SK-N-SH treated with all-trans-retinoic acid at 6 μM for 48 hours (cell line): Measurements from ENCODE around the gene KRT83.

ENCODE experiments used
- ATAC-seq: fragments of 200-7000 bp; cut with Tn5 transposase; 3 replicates; pipeline ENCODE4 v1.9.1; 2020; ENCODE audit warnings: mild to moderate bottlenecking, moderate library complexity
- ARNTL ChIP-seq: fragments of 450-650 bp; formaldehyde crosslinking; IDR thresholded peaks from 2 replicates; pipeline ENCODE4 v1.5.0; 2020; ENCODE audit warnings: low read depth, mild to moderate bottlenecking, moderate library complexity, borderline replicate concordance
- BACH2 ChIP-seq: fragments of 250-450 bp; sonication (Bioruptor Pico); IDR thresholded peaks from 2 replicates; pipeline ENCODE4 v1.9.0; 2021; ENCODE audit warnings: mild to moderate bottlenecking, borderline replicate concordance
- CSDC2 ChIP-seq: fragments of 250-450 bp; sonication (Bioruptor Pico); IDR thresholded peaks from 2 replicates; pipeline ENCODE4 v1.5.0; 2020; ENCODE audit warnings: mild to moderate bottlenecking, moderate library complexity
- GLIS3 ChIP-seq: fragments of 250-450 bp; sonication (Bioruptor Pico); IDR thresholded peaks from 2 replicates; pipeline ENCODE4 v1.5.0; 2020; ENCODE audit warnings: mild to moderate bottlenecking, moderate library complexity
- ISL1 ChIP-seq: fragments of 250-450 bp; sonication (Bioruptor Pico); IDR thresholded peaks from 2 replicates; pipeline ENCODE4 v2.1.2; 2022; ENCODE audit warnings: mild to moderate bottlenecking, moderate library complexity
- OSR1 ChIP-seq: fragments of 250-450 bp; sonication (Bioruptor Pico); IDR thresholded peaks from 2 replicates; pipeline ENCODE4 v1.8.0; 2022; ENCODE audit warnings: moderate library complexity, mild to moderate bottlenecking, inconsistent platforms
- PPARA ChIP-seq: fragments of 250-450 bp; sonication (Bioruptor Pico); IDR thresholded peaks from 2 replicates; pipeline ENCODE4 v1.5.0; 2020; ENCODE audit warnings: mild to moderate bottlenecking, borderline replicate concordance
- RARB ChIP-seq: fragments of 250-450 bp; sonication (Bioruptor Pico); IDR thresholded peaks from 2 replicates; pipeline ENCODE4 v1.8.0; 2021; ENCODE audit warnings: mild to moderate bottlenecking, moderate library complexity
- SNAI2 ChIP-seq: fragments of 250-450 bp; sonication (Bioruptor Pico); IDR thresholded peaks from 2 replicates; pipeline ENCODE4 v1.5.0; 2020; ENCODE audit warnings: mild to moderate bottlenecking, moderate library complexity
- TCF4 ChIP-seq: fragments of 250-450 bp; sonication (Bioruptor Pico); IDR thresholded peaks from 2 replicates; pipeline ENCODE4 v1.8.0; 2021; ENCODE audit warnings: mild to moderate bottlenecking, moderate library complexity, borderline replicate concordance
- TOX ChIP-seq: fragments of 250-450 bp; sonication (Bioruptor Pico); IDR thresholded peaks from 2 replicates; pipeline ENCODE4 v1.8.0; 2021; ENCODE audit warnings: mild to moderate bottlenecking, moderate library complexity, borderline replicate concordance
- ZC3H10 ChIP-seq: fragments of 250-450 bp; sonication (Bioruptor Pico); IDR thresholded peaks from 2 replicates; pipeline ENCODE4 v1.5.1; 2021; ENCODE audit warnings: mild to moderate bottlenecking, moderate library complexity
- ZFP3 ChIP-seq: fragments of 250-450 bp; sonication (Bioruptor Pico); IDR thresholded peaks from 2 replicates; pipeline ENCODE4 v1.5.0; 2020; ENCODE audit warnings: mild to moderate bottlenecking, moderate library complexity
- ZFP30 ChIP-seq: fragments of 450-650 bp; formaldehyde crosslinking; IDR thresholded peaks from 2 replicates; pipeline ENCODE4 v1.5.0; 2022; ENCODE audit warnings: mild to moderate bottlenecking, moderate library complexity
- ZNF565 ChIP-seq: fragments of 450-650 bp; formaldehyde crosslinking; conservative IDR thresholded peaks from 2 replicates; pipeline ENCODE4 v1.5.0; 2020; ENCODE audit warnings: low read depth, mild to moderate bottlenecking, moderate library complexity
- ZNF70 ChIP-seq: fragments of 450-650 bp; formaldehyde crosslinking; IDR thresholded peaks from 2 replicates; pipeline ENCODE4 v1.5.0; 2020; ENCODE audit warnings: mild to moderate bottlenecking, moderate library complexity
- TF ChIP-seq, protein P1 (sequence below): fragments of 250-450 bp; sonication (Bioruptor Pico); IDR thresholded peaks from 2 replicates; pipeline ENCODE4 v1.5.0; 2020; ENCODE audit warnings: mild to moderate bottlenecking, moderate library complexity
- TF ChIP-seq, protein P2 (sequence below): fragments of 250-450 bp; sonication (Bioruptor Pico); IDR thresholded peaks from 2 replicates; pipeline ENCODE4 v1.8.0; 2021; ENCODE audit warnings: low read depth, mild to moderate bottlenecking, moderate library complexity, borderline replicate concordance
- TF ChIP-seq, protein P3 (sequence below): fragments of 250-450 bp; sonication (Bioruptor Pico); IDR thresholded peaks from 2 replicates; pipeline ENCODE4 v1.5.1; 2021; ENCODE audit warnings: mild to moderate bottlenecking, moderate library complexity
- TF ChIP-seq, protein P4 (sequence below): fragments of 250-450 bp; sonication (Bioruptor Pico); IDR thresholded peaks from 2 replicates; pipeline ENCODE4 v1.8.0; 2020; ENCODE audit warnings: mild to moderate bottlenecking, moderate library complexity, borderline replicate concordance
- TF ChIP-seq, protein P5 (sequence below): fragments of 250-450 bp; sonication (Bioruptor Pico); IDR thresholded peaks from 2 replicates; pipeline ENCODE4 v1.5.1; 2020; ENCODE audit warnings: low read depth, mild to moderate bottlenecking, moderate library complexity

KRT83 gene

DNA sequence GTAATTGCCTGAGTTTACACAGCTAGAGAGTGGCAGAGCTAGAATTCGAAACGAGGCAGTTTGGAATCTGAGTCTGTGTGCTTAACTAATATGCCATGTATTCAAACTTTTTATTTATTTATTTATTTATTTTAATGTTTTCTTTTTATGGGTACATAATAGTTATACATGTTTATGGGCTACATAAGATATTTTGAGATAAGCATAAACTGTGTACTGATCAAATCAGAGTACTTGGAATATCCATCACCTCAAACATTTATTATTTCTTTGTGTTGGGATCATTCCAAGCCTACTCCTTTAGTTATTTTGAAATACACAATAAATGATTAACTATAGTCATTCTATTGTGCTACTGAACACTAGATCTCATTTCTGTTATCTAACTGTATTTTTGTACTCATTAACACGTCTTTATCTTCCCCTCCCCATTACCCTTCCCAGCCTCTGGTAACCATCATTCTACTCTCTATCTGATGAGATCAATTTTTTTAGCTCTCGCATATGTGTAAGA, 22.5 kb downstream of the KRT83 start (continued):
- TF ChIP-seq, protein P1, sequence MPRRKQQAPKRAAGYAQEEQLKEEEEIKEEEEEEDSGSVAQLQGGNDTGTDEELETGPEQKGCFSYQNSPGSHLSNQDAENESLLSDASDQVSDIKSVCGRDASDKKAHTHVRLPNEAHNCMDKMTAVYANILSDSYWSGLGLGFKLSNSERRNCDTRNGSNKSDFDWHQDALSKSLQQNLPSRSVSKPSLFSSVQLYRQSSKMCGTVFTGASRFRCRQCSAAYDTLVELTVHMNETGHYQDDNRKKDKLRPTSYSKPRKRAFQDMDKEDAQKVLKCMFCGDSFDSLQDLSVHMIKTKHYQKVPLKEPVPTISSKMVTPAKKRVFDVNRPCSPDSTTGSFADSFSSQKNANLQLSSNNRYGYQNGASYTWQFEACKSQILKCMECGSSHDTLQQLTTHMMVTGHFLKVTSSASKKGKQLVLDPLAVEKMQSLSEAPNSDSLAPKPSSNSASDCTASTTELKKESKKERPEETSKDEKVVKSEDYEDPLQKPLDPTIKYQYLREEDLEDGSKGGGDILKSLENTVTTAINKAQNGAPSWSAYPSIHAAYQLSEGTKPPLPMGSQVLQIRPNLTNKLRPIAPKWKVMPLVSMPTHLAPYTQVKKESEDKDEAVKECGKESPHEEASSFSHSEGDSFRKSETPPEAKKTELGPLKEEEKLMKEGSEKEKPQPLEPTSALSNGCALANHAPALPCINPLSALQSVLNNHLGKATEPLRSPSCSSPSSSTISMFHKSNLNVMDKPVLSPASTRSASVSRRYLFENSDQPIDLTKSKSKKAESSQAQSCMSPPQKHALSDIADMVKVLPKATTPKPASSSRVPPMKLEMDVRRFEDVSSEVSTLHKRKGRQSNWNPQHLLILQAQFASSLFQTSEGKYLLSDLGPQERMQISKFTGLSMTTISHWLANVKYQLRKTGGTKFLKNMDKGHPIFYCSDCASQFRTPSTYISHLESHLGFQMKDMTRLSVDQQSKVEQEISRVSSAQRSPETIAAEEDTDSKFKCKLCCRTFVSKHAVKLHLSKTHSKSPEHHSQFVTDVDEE (CRISPR knock-in tag), result no peak
- TF ChIP-seq TOX (CRISPR knock-in tag), result no peak

DNA sequence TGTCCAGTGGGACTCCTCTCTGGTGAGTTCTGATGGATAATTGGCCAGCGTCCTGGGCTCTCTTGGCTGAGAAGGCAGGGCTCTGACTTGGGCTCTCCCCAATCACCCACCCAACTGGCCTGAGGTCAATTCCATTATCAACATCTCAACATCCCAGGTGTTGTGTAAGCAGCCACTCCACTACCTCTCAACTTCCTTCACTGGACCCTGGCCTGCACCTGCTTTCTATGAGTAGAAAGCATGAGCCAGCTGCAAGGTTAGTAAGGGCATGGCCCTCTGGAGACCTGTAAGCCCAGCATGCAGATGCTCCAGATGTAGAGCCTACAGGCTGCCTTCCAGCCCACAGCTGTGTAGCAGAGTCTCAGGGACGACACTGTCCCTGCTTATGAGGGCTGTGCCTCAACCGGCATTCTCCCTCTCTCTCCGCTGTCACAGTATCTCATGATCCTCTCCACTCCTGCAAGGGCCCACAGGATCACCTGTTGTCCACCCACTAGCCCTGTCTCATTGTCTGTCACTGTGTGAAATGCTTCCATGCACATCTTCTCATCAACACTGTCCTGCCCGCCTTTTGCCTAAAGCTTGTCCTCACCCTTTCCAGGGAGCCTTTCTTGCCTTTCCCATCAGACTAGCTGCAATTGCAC, 24.5 kb downstream of the KRT83 start:
- TF ChIP-seq PPARA (CRISPR knock-in tag) (no peak), SNAI2 (CRISPR knock-in tag) (no peak), TCF4 (CRISPR knock-in tag) (no peak), GLIS3 (CRISPR knock-in tag) (no peak), ZNF565 (CRISPR knock-in tag) (no peak)
- no peak for ATAC-seq

DNA sequence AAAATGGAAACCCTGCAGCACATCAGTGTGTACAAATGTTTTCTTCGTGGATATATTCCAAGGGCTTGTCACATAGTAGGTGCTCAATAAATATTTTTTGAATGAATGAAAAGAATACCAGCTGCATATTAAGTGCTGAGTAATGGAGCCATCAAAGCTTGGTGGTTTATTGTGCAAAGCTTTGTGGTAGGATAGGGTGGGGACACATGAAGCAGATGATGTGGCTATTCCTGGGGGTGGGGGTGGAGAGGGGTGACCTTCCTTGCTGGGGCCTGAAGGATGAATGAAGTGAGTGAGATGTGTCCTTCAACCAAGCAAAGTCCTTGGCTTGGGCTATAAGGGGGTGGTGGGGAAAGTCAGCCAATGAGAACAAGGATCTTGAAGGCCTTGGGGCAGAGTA, 25.5 kb downstream of the KRT83 start:
- ATAC-seq, result no peak
- TF ChIP-seq ZFP3 (no peak), SNAI2 (CRISPR knock-in tag) (no peak), ZFP30 (CRISPR knock-in tag) (no peak), ZNF70 (no peak), ARNTL (CRISPR knock-in tag) (no peak), ZC3H10 (CRISPR knock-in tag) (no peak), GLIS3 (CRISPR knock-in tag) (no peak), RARB (CRISPR knock-in tag) (no peak), TCF4 (CRISPR knock-in tag) (no peak), CSDC2 (CRISPR knock-in tag) (no peak), BACH2 (CRISPR knock-in tag) (no peak), OSR1 (CRISPR knock-in tag) (no peak), TOX (CRISPR knock-in tag) (no peak), PPARA (CRISPR knock-in tag) (no peak), ISL1 (no peak)
- TF ChIP-seq, protein P2, sequence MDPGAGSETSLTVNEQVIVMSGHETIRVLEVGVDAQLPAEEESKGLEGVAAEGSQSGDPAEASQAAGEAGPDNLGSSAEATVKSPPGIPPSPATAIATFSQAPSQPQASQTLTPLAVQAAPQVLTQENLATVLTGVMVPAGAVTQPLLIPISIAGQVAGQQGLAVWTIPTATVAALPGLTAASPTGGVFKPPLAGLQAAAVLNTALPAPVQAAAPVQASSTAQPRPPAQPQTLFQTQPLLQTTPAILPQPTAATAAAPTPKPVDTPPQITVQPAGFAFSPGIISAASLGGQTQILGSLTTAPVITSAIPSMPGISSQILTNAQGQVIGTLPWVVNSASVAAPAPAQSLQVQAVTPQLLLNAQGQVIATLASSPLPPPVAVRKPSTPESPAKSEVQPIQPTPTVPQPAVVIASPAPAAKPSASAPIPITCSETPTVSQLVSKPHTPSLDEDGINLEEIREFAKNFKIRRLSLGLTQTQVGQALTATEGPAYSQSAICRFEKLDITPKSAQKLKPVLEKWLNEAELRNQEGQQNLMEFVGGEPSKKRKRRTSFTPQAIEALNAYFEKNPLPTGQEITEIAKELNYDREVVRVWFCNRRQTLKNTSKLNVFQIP (CRISPR knock-in tag), result no peak
- TF ChIP-seq, protein P3, sequence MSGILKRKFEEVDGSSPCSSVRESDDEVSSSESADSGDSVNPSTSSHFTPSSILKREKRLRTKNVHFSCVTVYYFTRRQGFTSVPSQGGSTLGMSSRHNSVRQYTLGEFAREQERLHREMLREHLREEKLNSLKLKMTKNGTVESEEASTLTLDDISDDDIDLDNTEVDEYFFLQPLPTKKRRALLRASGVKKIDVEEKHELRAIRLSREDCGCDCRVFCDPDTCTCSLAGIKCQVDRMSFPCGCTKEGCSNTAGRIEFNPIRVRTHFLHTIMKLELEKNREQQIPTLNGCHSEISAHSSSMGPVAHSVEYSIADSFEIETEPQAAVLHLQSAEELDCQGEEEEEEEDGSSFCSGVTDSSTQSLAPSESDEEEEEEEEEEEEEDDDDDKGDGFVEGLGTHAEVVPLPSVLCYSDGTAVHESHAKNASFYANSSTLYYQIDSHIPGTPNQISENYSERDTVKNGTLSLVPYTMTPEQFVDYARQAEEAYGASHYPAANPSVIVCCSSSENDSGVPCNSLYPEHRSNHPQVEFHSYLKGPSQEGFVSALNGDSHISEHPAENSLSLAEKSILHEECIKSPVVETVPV (CRISPR knock-in tag), result no peak
- TF ChIP-seq, protein P4, sequence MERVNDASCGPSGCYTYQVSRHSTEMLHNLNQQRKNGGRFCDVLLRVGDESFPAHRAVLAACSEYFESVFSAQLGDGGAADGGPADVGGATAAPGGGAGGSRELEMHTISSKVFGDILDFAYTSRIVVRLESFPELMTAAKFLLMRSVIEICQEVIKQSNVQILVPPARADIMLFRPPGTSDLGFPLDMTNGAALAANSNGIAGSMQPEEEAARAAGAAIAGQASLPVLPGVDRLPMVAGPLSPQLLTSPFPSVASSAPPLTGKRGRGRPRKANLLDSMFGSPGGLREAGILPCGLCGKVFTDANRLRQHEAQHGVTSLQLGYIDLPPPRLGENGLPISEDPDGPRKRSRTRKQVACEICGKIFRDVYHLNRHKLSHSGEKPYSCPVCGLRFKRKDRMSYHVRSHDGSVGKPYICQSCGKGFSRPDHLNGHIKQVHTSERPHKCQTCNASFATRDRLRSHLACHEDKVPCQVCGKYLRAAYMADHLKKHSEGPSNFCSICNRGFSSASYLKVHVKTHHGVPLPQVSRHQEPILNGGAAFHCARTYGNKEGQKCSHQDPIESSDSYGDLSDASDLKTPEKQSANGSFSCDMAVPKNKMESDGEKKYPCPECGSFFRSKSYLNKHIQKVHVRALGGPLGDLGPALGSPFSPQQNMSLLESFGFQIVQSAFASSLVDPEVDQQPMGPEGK, result no peak
- TF ChIP-seq, protein P1 (CRISPR knock-in tag), result no peak
- TF ChIP-seq, protein P5, sequence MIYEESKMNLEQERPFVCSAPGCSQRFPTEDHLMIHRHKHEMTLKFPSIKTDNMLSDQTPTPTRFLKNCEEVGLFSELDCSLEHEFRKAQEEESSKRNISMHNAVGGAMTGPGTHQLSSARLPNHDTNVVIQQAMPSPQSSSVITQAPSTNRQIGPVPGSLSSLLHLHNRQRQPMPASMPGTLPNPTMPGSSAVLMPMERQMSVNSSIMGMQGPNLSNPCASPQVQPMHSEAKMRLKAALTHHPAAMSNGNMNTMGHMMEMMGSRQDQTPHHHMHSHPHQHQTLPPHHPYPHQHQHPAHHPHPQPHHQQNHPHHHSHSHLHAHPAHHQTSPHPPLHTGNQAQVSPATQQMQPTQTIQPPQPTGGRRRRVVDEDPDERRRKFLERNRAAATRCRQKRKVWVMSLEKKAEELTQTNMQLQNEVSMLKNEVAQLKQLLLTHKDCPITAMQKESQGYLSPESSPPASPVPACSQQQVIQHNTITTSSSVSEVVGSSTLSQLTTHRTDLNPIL, result no peak
